NCI-H1436 (cell line): ENCODE measurements around the gene RETN.

Experiments used
- DNase-seq: peaks from one replicate; lab custom pipeline; 2025; lab: John Stamatoyannopoulos, UW

RETN gene

DNA sequence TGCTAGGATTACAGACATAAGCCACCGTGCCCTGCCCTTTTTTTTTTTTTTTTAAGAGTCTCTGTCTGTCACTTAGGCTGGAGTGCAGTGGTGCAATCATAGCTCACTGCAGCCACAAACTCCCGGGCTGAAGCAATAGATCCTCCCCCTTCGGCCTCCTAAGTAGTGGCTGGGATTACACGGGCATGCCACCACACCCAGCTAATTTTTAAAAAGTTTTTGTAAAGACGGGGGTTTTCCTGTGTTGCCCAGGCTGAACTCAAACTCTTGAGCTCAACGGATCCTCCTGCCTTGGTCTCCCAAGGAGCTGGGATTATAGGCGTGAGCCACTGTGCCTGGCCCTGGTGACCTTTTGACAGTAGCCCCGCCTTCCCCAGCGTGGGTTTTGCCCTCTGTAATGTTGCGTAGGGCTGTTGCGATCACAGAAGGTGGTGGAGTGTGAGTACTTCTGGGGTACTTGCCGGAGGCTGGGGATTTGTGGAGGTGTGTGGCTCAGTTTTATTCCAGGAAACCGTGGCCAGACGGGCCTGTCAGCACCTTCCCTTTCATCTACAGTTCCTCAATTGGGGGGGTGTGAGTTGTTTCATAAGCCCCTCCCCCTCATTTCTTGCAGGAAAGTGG lies 11.6 kb upstream of the RETN start:
- no peak for DNase-seq

DNA sequence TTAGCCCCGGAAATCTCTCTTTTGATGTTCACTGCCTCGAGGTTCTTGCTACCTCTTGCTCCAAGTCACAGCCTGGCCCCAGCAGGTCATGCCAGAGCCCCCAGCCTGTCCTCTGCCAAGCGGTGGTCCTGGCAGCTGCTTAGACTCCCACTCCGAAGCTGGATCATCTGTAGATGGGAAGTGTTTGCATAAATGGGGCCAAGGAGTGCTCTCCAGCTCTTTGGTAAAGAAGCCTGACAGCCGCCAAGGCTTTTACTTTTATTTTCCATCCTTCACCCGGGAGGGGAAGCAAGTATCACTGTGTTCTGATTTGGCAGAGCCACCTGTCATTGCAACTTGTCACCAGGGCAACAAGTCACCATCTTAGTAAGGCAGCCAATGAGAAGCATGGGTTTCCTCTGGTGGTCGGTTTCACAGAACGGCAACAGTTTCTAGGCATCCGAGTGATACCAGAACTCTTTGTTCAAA lies 10.6 kb upstream of the RETN start:
- DNase-seq, result peak; percentile 52

DNA sequence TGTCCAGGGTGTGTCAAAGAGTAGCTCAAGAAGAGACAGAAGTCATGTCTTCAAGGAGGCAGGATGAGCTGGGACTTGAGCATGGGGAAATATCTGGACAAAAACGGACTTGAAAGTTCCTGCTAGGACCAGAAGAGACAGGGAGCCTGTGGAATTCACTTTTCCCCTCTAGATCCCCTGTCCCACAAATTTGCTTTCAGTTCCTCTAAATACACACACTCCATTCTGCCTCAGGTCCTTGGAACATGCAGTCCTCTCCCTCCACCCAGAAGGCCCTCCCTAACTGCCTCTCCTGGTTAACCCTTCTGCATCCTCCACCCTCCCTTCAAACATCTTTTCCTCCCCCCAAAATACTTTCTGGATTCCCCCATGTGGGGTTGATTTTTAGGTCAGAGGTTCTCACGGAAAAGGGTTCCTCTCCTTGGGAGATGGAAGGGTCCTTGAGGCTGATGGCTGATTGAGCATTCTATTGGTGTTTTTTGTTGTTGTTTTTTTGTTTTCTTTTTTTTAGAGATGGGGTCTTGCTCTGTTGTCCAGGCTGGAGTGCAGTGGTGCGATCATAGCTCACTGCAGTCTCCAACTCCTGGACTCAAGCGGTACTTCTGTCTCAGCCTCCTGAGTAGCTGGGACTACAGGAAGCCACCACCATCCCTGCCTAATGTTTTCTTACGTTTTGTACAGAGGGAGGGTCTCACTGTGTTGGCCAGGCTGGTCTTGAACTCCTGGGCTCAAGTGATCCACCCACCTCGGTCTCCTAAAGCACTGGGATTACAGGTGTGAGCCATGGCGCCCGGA lies 6.9 kb upstream of the RETN start:
- DNase-seq, result no peak

DNA sequence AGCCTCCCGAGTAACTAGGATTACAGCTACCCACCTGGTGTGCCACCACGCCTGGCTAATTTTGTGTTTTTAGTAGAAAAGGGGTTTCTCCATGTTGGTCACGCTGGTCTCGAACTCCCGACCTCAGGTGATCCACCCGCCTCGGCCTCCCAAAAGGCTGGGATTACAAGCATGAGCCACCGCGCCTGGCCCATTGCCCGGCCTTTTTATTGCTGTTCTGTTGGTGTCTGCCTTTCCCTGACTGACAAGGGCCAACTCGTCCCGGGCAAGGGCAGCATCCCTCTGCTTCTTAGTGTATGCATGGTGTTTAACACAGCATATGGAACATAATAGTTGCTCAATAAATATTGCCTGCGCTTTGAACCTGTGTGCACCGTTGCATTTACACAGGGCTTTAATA lies 6.2 kb upstream of the RETN start:
- DNase-seq, result no peak

DNA sequence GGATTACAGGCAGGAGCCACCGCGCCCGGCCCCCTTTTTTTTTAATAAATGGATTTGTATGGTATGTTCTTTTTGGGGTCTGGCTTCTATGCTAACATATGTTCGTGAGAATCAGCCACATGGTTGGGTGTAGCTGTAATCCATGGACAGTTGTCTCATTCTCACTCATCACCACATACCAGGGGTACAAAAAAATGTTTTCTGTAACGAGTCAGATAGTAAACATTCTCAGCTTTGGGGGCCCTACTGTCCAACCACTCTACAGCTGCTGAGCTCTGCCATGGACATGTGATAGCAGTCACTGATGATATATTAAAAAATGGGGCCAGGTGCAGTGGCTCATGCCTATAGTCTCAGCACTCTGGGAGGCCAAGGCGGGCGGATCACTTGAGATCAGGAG lies 5.1 kb upstream of the RETN start:
- no peak for DNase-seq

DNA sequence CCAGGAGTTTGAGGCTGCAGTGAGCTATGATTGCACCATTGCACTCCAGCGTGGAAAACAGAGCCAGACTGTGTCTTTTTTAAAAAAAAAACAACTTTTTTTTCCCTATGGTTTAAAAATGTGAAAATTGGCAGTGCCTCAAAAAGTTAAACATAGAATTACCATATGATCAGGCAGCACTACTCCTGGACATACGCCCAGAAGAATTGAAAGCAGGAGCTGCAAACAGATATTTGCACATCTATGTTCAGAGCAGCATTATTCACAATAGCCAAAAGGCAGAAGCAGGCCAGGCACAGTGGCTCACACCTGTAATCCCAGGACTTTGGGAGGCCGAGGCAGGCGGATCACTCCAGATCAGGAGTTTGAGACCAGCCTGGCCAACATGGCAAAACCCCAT lies 3.8 kb upstream of the RETN start:
- DNase-seq, result no peak

DNA sequence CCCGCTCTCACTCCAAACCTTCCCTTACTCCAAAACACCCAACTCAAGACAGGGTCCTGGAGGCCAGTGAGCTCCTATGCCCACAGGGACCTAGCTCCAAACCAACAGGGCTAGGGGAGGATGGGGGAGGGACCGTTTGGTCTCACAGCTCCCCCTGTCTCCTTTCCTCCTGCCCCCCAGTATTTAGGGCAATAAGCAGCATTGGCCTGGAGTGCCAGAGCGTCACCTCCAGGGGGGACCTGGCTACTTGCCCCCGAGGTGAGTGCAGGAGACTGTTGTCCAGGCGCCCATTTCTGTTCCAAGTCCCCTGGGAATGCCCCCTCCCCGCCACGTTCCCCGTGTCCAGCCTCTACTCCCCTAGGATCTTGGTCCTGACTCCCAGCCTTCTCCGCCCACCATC lies 792 bp downstream of the RETN start:
- DNase-seq, result no peak

DNA sequence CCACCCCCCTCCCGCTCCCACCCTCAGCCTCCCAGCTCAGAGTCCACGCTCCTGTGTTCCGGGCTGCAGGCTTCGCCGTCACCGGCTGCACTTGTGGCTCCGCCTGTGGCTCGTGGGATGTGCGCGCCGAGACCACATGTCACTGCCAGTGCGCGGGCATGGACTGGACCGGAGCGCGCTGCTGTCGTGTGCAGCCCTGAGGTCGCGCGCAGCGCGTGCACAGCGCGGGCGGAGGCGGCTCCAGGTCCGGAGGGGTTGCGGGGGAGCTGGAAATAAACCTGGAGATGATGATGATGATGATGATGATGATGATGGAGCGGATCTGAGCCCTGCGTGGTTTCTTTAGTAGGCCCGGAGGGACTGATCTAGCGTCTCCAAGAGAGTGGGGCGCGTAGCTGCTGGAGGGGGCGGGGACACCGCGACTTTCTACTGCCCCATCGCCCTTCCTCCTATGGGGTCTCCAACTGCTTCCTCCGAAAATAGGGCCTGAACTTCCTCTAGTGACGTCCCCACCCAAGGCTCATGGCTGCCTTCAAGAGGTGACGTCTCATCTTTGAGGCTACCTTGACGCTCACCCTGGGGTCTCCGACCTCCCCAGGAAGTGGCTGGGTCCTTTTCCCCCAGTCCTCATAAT lies 1.4 kb downstream of the RETN start:
- DNase-seq, result no peak

DNA sequence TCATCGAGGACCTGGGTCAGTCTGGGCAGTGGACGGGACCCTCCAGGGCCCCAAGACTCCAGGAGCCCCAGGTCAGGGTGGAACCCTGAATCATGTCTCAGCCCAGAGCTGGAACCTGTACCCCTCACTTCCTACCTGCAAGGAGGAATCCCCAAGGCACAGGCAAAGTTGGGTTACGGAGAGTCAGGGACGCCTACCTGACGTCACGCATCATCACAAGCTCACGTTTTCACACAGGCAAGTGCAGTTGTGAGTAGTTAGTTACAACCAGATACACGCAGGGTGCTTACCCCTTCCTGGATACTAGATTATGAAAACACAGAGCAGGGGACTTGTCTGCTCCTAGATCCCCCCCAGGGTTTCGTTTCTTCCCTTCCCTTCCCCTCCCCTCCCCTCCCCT lies 1.9 kb downstream of the RETN start:
- DNase-seq, result no peak

DNA sequence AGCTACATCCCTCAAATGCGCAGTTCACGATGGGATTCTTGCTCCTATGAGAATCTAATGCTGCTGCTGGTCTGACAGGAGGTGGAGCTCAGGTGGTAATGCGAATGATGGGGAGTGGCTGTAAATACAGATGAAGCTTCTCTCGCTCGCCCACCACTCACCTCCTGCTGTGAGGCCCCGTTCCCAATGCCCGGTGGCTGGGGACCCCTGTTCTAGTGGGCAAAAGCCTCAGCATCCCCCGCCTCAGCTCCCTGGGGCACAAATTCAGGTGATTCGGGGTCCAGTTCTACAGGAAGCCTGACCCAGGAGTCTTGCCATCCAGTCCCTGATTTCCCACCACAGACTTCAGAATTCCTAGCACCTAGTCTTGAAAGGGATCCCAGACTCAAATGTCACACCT lies 3.7 kb downstream of the RETN start:
- no peak for DNase-seq

DNA sequence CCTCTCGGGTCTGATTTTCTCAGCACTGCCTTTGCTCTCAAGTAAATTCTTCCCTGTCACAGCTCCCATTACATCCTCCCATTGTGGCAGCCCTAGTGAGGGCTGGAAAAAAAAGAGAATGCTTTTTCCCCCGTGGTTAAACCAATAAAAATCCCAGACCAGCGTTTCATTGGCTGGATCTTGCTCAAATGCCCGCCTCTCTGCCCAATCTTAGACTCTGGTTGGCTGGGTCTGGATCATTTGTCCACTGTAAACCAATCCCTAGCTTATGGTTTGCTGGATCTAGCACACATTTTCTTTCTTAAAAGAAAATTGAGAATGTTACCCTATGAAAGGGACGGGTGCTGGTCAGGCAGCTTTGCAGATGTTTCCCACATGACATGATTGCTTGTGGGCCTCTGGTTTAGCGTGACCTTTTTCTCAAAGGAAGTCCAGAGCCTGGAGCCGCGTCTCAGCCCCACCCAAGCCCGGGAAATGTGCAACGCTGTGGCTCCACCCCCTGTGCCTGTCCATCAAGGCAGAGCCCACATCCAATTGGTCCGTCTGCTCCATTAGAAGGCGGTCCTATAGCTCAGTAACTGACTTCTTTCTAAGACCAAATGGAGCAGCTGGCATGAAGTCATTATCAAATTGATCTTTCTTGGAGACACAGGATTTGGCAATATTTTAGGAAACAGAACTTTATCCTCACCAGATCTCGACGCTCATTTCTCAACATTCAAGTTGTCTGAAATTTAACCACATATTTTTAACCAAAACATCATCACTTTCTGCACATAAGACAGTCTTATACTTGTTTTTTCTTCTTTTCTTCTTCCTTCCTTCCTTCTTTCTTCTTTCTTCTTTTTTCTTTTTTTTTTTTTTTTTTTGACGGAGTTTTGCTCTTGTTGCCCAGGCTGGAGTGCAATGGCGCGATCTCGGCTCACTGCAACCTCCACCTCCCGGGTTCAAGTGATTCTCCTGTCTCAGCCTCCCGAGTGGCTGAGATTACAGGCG lies 5.5 kb downstream of the RETN start:
- DNase-seq, result peak; percentile 40

DNA sequence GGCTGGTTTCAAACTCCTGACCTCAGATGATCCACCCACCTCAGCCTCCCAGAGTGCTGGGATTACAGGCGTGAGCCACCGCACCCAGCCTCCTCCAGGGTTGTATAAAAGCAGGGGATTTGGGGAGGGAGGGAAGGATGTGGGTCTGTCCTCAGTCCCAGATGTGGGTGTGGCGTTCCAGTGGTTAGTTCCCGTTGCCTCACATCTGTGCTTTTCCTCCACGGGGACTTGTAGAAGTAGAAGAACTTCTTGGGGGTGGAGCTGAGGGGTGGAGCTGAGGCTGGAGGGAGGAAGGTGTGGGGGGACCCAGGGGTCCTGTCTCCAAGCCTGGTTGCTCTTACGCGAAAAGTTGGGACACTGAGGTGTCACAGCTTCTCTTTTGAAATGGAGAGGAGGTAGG lies 7.5 kb downstream of the RETN start:
- DNase-seq, result no peak

DNA sequence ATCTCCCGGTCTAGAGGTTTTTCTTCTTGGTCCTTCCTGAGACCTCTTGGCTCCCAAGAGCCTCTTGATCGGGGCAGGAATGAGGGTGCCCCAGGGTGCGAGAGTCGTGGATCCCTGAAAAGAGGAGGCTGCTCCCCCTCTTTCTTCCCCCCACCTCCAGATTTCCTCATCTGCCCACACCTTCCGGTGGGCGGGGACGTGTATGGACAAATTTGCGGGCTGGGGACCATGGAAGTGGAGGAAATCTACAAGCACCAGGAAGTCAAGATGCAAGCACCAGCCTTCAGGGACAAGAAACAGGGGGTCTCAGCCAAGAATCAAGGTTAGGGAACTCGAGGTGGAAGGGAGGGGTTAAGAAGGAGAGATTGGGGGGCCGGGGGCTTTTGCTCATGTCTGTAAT lies 8.0 kb downstream of the RETN start, which contains the start of gene MCEMP1:
TSS of gene MCEMP1 (plus strand) at position 237 of the 400 bp plus-strand sequence. CDS start at position 268, 31 bp downstream.
- no peak for DNase-seq

DNA sequence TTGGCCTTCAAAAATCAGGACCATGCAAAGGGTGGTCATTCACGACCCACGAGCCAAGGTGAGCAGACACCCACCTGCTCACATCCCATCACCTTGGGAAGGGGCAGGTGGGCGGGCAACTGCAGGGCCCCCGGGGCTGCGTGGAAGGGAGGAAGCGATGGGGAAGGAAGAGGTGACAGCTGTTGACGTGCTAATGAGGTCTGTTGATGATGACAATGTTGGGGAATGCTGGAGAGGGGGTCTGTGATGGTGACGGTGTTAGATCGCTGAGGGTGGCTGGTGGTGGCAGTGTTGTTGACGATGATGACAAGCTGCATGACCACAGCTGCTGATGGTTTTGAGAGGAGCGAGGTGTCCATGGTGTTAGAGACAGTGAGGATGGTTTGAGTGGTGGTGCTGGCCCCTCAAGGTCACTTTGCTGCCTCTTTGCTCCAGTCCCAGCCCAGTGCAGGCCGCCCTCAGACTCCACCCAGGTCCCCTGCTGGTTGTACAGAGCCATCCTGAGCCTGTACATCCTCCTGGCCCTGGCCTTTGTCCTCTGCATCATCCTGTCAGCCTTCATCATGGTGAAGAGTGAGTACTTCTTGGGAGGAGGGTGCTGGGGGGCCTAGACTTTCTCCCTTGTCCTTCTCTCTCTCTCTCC lies 8.9 kb downstream of the RETN start:
- DNase-seq, result no peak

DNA sequence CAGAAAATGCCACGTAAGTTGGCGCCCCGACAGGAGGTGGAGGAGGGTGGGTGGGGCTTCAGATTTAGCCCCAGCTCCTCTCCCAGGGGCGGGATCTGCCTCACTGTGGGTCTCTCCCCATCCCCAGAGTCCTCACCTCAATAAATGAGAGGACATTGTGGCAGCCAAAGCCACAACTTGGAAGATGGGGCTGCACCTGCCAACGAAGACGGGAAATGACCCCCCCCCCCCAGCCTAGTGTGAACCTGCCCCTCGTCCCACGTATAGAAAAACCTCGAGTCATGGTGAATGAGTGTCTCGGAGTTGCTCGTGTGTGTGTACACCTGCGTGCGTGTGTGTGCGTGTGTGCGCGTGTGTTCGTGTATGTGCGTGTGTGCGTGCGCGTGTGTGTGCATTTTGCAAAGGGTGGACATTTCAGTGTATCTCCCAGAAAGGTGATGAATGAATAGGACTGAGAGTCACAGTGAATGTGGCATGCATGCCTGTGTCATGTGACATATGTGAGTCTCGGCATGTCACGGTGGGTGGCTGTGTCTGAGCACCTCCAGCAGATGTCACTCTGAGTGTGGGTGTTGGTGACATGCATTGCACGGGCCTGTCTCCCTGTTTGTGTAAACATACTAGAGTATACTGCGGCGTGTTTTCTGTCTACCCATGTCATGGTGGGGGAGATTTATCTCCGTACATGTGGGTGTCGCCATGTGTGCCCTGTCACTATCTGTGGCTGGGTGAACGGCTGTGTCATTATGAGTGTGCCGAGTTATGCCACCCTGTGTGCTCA lies 10.3 kb downstream of the RETN start:
- no peak for DNase-seq

DNA sequence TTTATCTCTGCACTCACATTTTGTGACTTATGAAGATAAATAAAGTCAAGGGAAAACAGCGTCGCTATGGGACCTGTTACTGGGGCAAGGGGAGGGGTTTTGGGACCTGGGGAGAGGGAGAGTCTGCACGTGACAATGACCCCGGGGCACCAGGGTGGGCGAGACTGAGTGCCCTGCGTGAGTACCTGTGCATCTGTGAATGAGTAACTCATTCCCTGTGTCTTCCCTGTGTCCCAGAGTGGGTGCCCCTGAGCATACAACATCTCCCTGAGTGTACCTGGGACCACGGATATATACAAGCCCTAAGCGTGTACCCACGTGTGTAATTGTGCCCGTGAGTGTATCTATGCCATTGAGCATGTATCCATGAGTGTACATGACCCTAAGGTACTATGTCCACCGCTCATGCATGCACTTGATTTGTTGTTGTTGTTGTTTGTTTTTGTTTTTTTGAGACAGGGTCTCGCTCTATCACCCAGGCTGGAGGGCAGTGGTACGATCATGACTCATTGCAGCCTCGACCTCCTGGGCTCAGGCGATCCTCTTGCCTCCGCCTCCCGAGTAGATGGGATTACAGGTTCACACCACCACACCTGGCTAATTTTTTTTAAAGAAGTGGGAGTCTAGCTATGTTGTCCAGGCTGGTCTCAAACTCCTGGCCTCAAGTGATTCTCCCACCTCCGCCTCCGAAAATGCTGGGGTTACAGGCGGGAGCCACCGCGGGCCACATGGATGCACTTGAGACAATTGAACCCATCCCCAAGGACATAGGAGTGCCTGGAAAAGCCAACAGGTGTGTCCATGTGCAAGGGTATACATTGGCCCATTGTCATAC lies 11.1 kb downstream of the RETN start:
- no peak for DNase-seq

DNA sequence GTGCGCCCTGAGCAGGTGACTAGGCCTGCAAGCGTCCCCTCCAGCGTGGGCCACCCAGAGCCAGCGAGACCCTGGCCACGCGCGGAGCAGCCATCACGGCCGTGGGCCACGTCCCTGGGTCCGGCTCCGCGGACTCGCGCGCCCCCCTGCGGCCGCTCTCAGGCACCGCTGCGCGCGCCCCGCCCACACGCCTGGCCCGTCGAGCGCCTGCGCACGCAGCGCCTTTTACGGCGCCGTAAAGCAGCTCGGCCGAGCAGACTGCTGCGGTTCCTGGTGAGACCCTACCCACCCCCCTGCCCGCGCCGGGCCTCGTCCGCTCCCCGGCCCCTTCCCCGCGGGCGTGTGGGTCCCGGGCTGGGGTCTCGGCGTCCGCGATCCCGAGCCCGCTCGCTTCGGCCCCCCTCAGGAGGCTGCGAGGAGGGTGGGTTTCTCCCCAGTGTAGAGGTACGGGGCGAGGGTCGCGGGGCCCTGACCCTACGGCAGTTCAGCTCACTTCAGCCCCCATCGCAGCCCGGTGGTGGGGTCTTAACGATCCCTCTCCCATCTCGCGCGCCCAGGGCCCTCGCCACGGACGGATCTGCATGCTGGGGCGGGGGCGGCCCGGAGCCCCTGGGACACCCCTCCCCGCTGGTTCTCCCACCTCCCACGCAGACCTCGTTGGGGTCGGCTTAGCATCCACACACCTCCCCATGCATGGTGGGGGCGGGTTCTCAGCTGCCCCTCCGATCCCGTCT lies 11.9 kb downstream of the RETN start, which contains the start of gene TRAPPC5:
TSS of gene TRAPPC5 (plus strand) at position 228 of the 734 bp plus-strand sequence. CDS start 1,421 bp downstream, outside the sequence.
- DNase-seq, result peak; percentile 77

DNA sequence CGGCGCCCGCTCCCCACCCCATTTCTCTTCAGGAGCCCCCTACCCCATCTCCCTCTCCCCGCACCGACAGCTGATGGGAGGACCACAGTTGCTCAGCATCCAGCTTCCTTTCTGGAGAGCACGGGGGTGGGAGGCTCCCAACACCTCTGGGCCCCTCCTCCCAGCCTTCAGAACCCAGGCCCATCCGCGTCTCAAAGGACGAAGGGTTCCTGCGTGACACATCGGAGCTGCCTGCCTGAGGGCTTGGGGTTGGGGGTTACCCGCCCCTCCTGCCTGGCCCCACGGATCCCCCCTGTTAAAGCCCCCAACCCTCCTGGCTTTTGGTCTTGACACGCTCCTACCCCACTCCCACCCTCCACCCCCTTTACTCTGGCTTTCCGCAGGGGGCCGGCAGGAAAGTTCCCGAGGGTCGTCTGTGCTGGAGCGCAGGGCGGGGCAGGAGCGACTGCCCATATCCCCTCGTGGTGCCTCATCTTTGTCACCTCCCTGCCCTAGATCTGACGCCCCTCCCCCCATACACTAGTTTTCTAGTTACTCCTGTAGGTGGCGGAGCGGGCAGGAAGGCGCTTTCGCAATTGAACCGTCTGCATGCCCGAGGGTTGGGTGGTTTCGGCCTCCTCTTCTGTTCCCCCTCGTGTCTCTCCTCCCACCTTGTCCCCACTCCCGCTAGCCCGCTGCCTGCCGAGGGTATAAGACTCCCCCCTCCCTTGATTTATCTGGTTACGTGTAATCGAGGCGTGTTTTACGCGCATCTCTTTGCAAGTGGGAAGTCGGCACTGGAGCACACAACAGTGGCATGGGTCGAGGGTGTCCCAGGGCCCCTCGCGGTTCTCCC lies 12.7 kb downstream of the RETN start:
- DNase-seq, result peak; percentile 32
